ENCODE data around the gene CDK15. TPM values are rescaled to one million over a fixed set of nuclear protein-coding genes. Genes with fewer than 3 reads are reported as not detected.

CDK15 gene
- total RNA-seq, 1 experiment from 2014 or later = 4.8 TPM

- no peak overlapping the region for H3K27ac ChIP-seq (ENCODE audit: low read length)
- TF ChIP-seq TCF7L2 (IDR thresholded peaks at IDR 0.05; ENCODE audit: low read depth, low read length) (no peak), REST (IDR thresholded peaks at IDR 0.05; ENCODE audit: insufficient read depth in 1 of 2, low read depth in 2 of 2, low read length in 1 of 2) (no peak), SIN3A (IDR thresholded peaks at IDR 0.05; ENCODE audit: borderline replicate concordance, insufficient read depth, low read depth, low read length) (no peak), POLR2AphosphoS5 (IDR thresholded peaks at IDR 0.05; ENCODE audit: low read depth, low read length) (no peak), CTCF (IDR thresholded peaks at IDR 0.05) (no peak)
- H3K9me3 ChIP-seq (ENCODE audit: control insufficient read depth, insufficient read depth, low read depth, low read length) = no peaks in the 10 kb centered on the region
- POLR2A ChIA-PET = no interaction called here
- H3K4me3 ChIP-seq (ENCODE audit: low read depth in 2 of 2, low read length in 2 of 2) = no peak overlapping the region
- DNase-seq (ENCODE audit: low read depth, low spot score) = no peak
- peaks cover 18% of the 10 kb centered on the region; the same call in 1 of the 2 replicates for H3K4me1 ChIP-seq (ENCODE audit: control insufficient read depth, insufficient read depth, low read length)
- CTCF ChIA-PET = no interaction called here
- no peaks in the 10 kb centered on the region for H3K36me3 ChIP-seq (ENCODE audit: control insufficient read depth, insufficient read depth, low read length)
- in situ Hi-C loops (cut with HindIII; ENCODE audit: low pct_unique_long_range_greater_than_20kb, low sequenced_read_pairs) (no loop called here), intact Hi-C loops (cut with micrococcal nuclease; ENCODE audit: unreplicated experiment) (no loop called here)
- no peak for ATAC-seq
- BruUV-seq (replicated peaks) = no TSS peak
- H3K27me3 ChIP-seq (ENCODE audit: control insufficient read depth, insufficient read depth, low read length) = no peaks in the 10 kb centered on the region
Observed at GRCh38 chr2:201857326-201857725, 51.0 kb downstream of the CDK15 start.

GRCh38 chr2:201858281-201859184, 52.2 kb downstream of the CDK15 start:
- CTCF ChIA-PET = no interaction called here
- in situ Hi-C loops (cut with HindIII; ENCODE audit: low pct_unique_long_range_greater_than_20kb, low sequenced_read_pairs) (no loop called here), intact Hi-C loops (cut with micrococcal nuclease; ENCODE audit: unreplicated experiment) (no loop called here)
- Histone ChIP-seq H3K27me3 (ENCODE audit: control insufficient read depth, insufficient read depth, low read length) (no peaks in the 10 kb centered on the region), H3K4me1 (ENCODE audit: control insufficient read depth, insufficient read depth, low read length) (peaks cover 14% of the 10 kb centered on the region; the same call in 1 of the 2 replicates), H3K27ac (ENCODE audit: low read length) (peak overlapping the region; percentile 21; the same call in 1 of the 2 replicates), H3K36me3 (ENCODE audit: control insufficient read depth, insufficient read depth, low read length) (no peaks in the 10 kb centered on the region), H3K9me3 (ENCODE audit: control insufficient read depth, insufficient read depth, low read depth, low read length) (no peaks in the 10 kb centered on the region), H3K4me3 (ENCODE audit: low read depth in 2 of 2, low read length in 2 of 2) (no peak overlapping the region)
- POLR2A ChIA-PET = no interaction called here
- TF ChIP-seq POLR2AphosphoS5 (IDR thresholded peaks at IDR 0.05; ENCODE audit: low read depth, low read length) (no peak), REST (IDR thresholded peaks at IDR 0.05; ENCODE audit: insufficient read depth in 1 of 2, low read depth in 2 of 2, low read length in 1 of 2) (no peak), CTCF (IDR thresholded peaks at IDR 0.05) (no peak)
- BruUV-seq (replicated peaks) = no TSS peak
- ATAC-seq = no peak
- no peak for DNase-seq (ENCODE audit: low read depth, low spot score)

All from Panc1 (cell line).